Natural killer cell (primary cell): ENCODE measurements around the gene JOSD1. TPM values are rescaled to one million over a fixed set of nuclear protein-coding genes. Genes with fewer than 3 reads are reported as not detected.
A peak's percentile ranks its signal among the peaks of the same experiment; 100 is the strongest.
"Not testable (repeated sequence)": the region's sequence is repeated elsewhere in the genome, so short reads cannot be mapped to it uniquely, and the experiment has no call there.

ENCODE experiments used
- ATAC-seq, 3 donors: fragments of 150-1000 bp in 2 of 3; fragments of 200-7000 bp in 1 of 3; cut with Tn5 transposase; 1 replicate in 1 of 3; 2 replicates in 2 of 3; pipeline ENCODE4 v1.10.0; 2021; ENCODE audit warnings: mild to moderate bottlenecking in 2 of 3, moderate library complexity in 2 of 3
- DNase-seq, 2 donors: peaks; one replicate each; pipeline versions ENCODE4 v3.0.0 to v3.0.0-alpha.2; 2013 to 2021; ENCODE audit warnings: mixed read lengths in 1 of 2
- H3K27ac ChIP-seq: one replicate; pipeline ENCODE4 v1.5.1; 2013; ENCODE audit warnings: mild to moderate bottlenecking, low read length
- H3K27me3 ChIP-seq: one replicate; pipeline ENCODE4 v1.6.1; 2013; ENCODE audit warnings: low read length; ENCODE audit not compliant: control insufficient read depth, insufficient read depth
- H3K36me3 ChIP-seq: one replicate; pipeline ENCODE4 v1.6.1; 2013; ENCODE audit warnings: low read length; ENCODE audit not compliant: control insufficient read depth, insufficient read depth
- H3K4me1 ChIP-seq: one replicate; pipeline ENCODE4 v1.6.1; 2013; ENCODE audit warnings: low read length; ENCODE audit not compliant: control insufficient read depth, insufficient read depth
- H3K4me3 ChIP-seq: one replicate; pipeline ENCODE4 v1.5.1; 2013; ENCODE audit warnings: low read length
- H3K9me3 ChIP-seq: one replicate; pipeline ENCODE4 v1.6.1; 2013; ENCODE audit warnings: low read length; ENCODE audit not compliant: control insufficient read depth, insufficient read depth
- H3K27ac Mint-ChIP-seq, 2 donors: one replicate each; pipeline ENCODE4 v1.8.0; 2022; ENCODE audit warnings: mild to moderate bottlenecking in 2 of 2, mixed read lengths in 2 of 2, moderate library complexity in 1 of 2
- H3K27me3 Mint-ChIP-seq, 2 donors: one replicate each; pipeline ENCODE4 v1.8.0; 2022; ENCODE audit warnings: low read depth in 2 of 2, mixed read lengths in 2 of 2
- H3K36me3 Mint-ChIP-seq: one replicate; pipeline ENCODE4 v1.8.0; 2022; ENCODE audit warnings: mixed read lengths
- H3K4me1 Mint-ChIP-seq, 2 donors: one replicate each; pipeline ENCODE4 v1.8.0; 2022; ENCODE audit warnings: mixed read lengths in 2 of 2
- H3K4me3 Mint-ChIP-seq: one replicate; pipeline ENCODE4 v1.8.0; 2022; ENCODE audit warnings: mild to moderate bottlenecking, moderate library complexity, mixed read lengths
- H3K9me3 Mint-ChIP-seq, 2 donors: one replicate each; pipeline ENCODE4 v1.8.0; 2022; ENCODE audit warnings: mixed read lengths in 2 of 2
- CTCF ChIP-seq: fragments of 200-600 bp; IDR thresholded peaks from one replicate; pipeline ENCODE4 v1.8.0; 2022; ENCODE audit warnings: antibody characterized with exemption
- WGBS: methylation state at CpG from one replicate; pipeline ENCODE4 v1.1.7; 2013; ENCODE audit warnings: missing lambda C conversion rate; ENCODE audit not compliant: insufficient coverage; 5-methylcytosine and 5-hydroxymethylcytosine counted together
- intact Hi-C: fragments of 100-400 bp; cut with micrococcal nuclease; formaldehyde crosslinking; loops from one replicate; pipeline ENCODE4 v1.14.2; 2022
- total RNA-seq, 4 donors: library from RNA; stranded (reverse); fragments of 120-200 nt in 1 of 4; gene quantifications; one replicate each; pipeline versions ENCODE4 v1.2.3 to v1.2.4, GENCODE V29; 2013 to 2022

Gene JOSD1
- total RNA-seq, 3 donors from 2014 or later (not counting 1 experiment from before 2014, with no cell fraction given) = 123 to 165 (median 128) TPM

- Histone ChIP-seq H3K4me3 (no peak overlapping the region), H3K4me1 (no peaks in the 10 kb centered on the region), H3K27me3 (no peaks in the 10 kb centered on the region), H3K27ac (no peak overlapping the region), H3K36me3 (no peaks in the 10 kb centered on the region), H3K9me3 (no peaks in the 10 kb centered on the region)
- no peak for DNase-seq
- H3K4me1 Mint-ChIP-seq = no peaks in the 10 kb centered on the region
- no peak for ATAC-seq
- no peak overlapping the region for H3K27ac Mint-ChIP-seq
- H3K27me3 Mint-ChIP-seq = peaks cover 8 to 10% of the 10 kb centered on the region in 2 donors
- H3K4me3 Mint-ChIP-seq = no peak overlapping the region
- H3K9me3 Mint-ChIP-seq = no peaks in the 10 kb centered on the region
- H3K36me3 Mint-ChIP-seq = no peaks in the 10 kb centered on the region
- no peak for TF ChIP-seq CTCF
- intact Hi-C loops = no loop called here
- 90% methylated on average over 1 of the region's 5 CpGs for WGBS
These were observed 50.8 kb downstream of the JOSD1 start for GRCh38 chr22:38649841-38650522.

GRCh38 chr22:38645430-38645829 is 55.3 kb downstream of the JOSD1 start:
- intact Hi-C loops = no loop called here

GRCh38 chr22:38644245-38644644 is 56.5 kb downstream of the JOSD1 start:
- H3K9me3 ChIP-seq, H3K4me3 ChIP-seq, H3K36me3 ChIP-seq, DNase-seq, H3K4me1 Mint-ChIP-seq, H3K4me1 ChIP-seq, H3K4me3 Mint-ChIP-seq, H3K27ac ChIP-seq, H3K9me3 Mint-ChIP-seq, H3K27me3 ChIP-seq, H3K27ac Mint-ChIP-seq, intact Hi-C loops, H3K36me3 Mint-ChIP-seq: not testable (repeated sequence)
- WGBS = 97% methylated on average over 5 of the region's 5 CpGs
- peaks cover 5 to 10% of the 10 kb centered on the region in 2 donors for H3K27me3 Mint-ChIP-seq
- ATAC-seq = peak in 1 of 3 donors; percentile 47

More at GRCh38 chr22:38645430-38645829, 55.3 kb downstream of the JOSD1 start:
- Mint-ChIP-seq H3K27me3 (peaks cover 8 to 10% of the 10 kb centered on the region in 2 donors), H3K4me3 (no peak overlapping the region), H3K4me1 (no peaks in the 10 kb centered on the region), H3K27ac (no peak overlapping the region), H3K9me3 (no peaks in the 10 kb centered on the region), H3K36me3 (no peaks in the 10 kb centered on the region)
- no peak for DNase-seq
- Histone ChIP-seq H3K4me1 (no peaks in the 10 kb centered on the region), H3K27me3 (no peaks in the 10 kb centered on the region), H3K4me3 (no peak overlapping the region), H3K36me3 (no peaks in the 10 kb centered on the region), H3K9me3 (no peaks in the 10 kb centered on the region), H3K27ac (no peak overlapping the region)
- no peak for TF ChIP-seq CTCF
- no peak for ATAC-seq
- 89% methylated on average over 6 of the region's 6 CpGs for WGBS

GRCh38 chr22:38641476-38642040 is 59.2 kb downstream of the JOSD1 start:
- DNase-seq (no peak), ATAC-seq (no peak)
- no peaks in the 10 kb centered on the region for H3K4me1 Mint-ChIP-seq
- no peaks in the 10 kb centered on the region for H3K27me3 ChIP-seq
- no peak overlapping the region for H3K4me3 Mint-ChIP-seq
- no peaks in the 10 kb centered on the region for H3K9me3 Mint-ChIP-seq
- 94% methylated on average over 8 of the region's 13 CpGs for WGBS
- H3K36me3 Mint-ChIP-seq = no peaks in the 10 kb centered on the region
- intact Hi-C loops = no loop called here
- H3K27me3 Mint-ChIP-seq = peaks cover 0 to 2% of the 10 kb centered on the region in 2 donors
- H3K9me3 ChIP-seq = no peaks in the 10 kb centered on the region
- no peaks in the 10 kb centered on the region for H3K4me1 ChIP-seq
- no peak overlapping the region for H3K4me3 ChIP-seq
- H3K27ac ChIP-seq = no peak overlapping the region
- H3K27ac Mint-ChIP-seq = no peak overlapping the region
- H3K36me3 ChIP-seq = no peaks in the 10 kb centered on the region
- no peak for TF ChIP-seq CTCF
